Measurements from ENCODE around the gene CD274. TPM values are rescaled to one million over a fixed set of nuclear protein-coding genes. Genes with fewer than 3 reads are reported as not detected.

CD274 gene
- total RNA-seq, 1 experiment from 2014 or later = 0.42 TPM

- DNase-seq (ENCODE audit: low spot score) (peak; percentile 91), ATAC-seq (peak; percentile 97)
- peaks cover 33% of the 10 kb centered on the region for H3K36me3 Mint-ChIP-seq
- POLR2A ChIA-PET = interaction anchor here (0.6 to 2.3 kb wide), 5 partner anchors 9 to 252 kb away, joined by 3 to 9 read pairs (median 3); partner anchors contain the start of genes CD274 and RLN1
- no peaks in the 10 kb centered on the region for H3K27me3 Mint-ChIP-seq (ENCODE audit: low read depth)
- H3K4me3 Mint-ChIP-seq = peak within 1 kb of the TSS; percentile 95
- H3K4me1 Mint-ChIP-seq = peaks cover 24% of the 10 kb centered on the region
- CTCF ChIA-PET = interaction anchor here (1.0 to 2.7 kb wide), 5 partner anchors 12 to 251 kb away, joined by 3 to 19 read pairs (median 5); partner anchors contain the start of gene CD274
- peaks cover 17% of the 10 kb centered on the region for H3K9me3 Mint-ChIP-seq
- peak within 1 kb of the TSS; percentile 97 for H3K27ac Mint-ChIP-seq
- TF ChIP-seq STAT6 (CRISPR knock-in tag; conservative IDR thresholded peaks at IDR 0.05; ENCODE audit: low read depth) = no peak
- TF ChIP-seq E2F5 (CRISPR knock-in tag; IDR thresholded peaks at IDR 0.05) = peak; percentile 44; the same call in 1 of the 2 replicates
- TF ChIP-seq CREB1 (CRISPR knock-in tag; IDR thresholded peaks at IDR 0.05) = no peak
- no peak for TF ChIP-seq RORB (CRISPR knock-in tag; IDR thresholded peaks at IDR 0.05)
- no peak for TF ChIP-seq SMAD4 (CRISPR knock-in tag; IDR thresholded peaks at IDR 0.05)
- no peak for TF ChIP-seq ZNF512 (CRISPR knock-in tag; IDR thresholded peaks at IDR 0.05; ENCODE audit: borderline replicate concordance)
- no peak; the same call in 1 of the 2 replicates for TF ChIP-seq ZNF281 (CRISPR knock-in tag; IDR thresholded peaks at IDR 0.05)
- TF ChIP-seq GRHL2 (CRISPR knock-in tag; IDR thresholded peaks at IDR 0.05; ENCODE audit: insufficient replicate concordance, severe bottlenecking) = no peak
- peak; percentile 65; the same call in 1 of the 2 replicates for TF ChIP-seq NFYB (CRISPR knock-in tag; conservative IDR thresholded peaks at IDR 0.05; ENCODE audit: low read depth)
- TF ChIP-seq ELF4 (CRISPR knock-in tag; IDR thresholded peaks at IDR 0.05; ENCODE audit: low read depth) = no peak
- 0 out of 2 replicates have a peak, but pooled peaks have one; percentile 35 for TF ChIP-seq ARID4B (CRISPR knock-in tag; IDR thresholded peaks at IDR 0.05; ENCODE audit: borderline replicate concordance)
- peak; percentile 76; the same call in 1 of the 2 replicates for TF ChIP-seq NR2C2 (CRISPR knock-in tag; IDR thresholded peaks at IDR 0.05)
- peak; percentile 75 for TF ChIP-seq ESRRA (CRISPR knock-in tag; IDR thresholded peaks at IDR 0.05; ENCODE audit: borderline replicate concordance)
- no peak for TF ChIP-seq ZNF263 (CRISPR knock-in tag; IDR thresholded peaks at IDR 0.05; ENCODE audit: low read depth)
- TF ChIP-seq SP1 (CRISPR knock-in tag; conservative IDR thresholded peaks at IDR 0.05) = peak; percentile 98
- TF ChIP-seq NFATC4 (CRISPR knock-in tag; IDR thresholded peaks at IDR 0.05) = no peak
- TF ChIP-seq ZBTB43 (CRISPR knock-in tag; IDR thresholded peaks at IDR 0.05) = no peak
- no peak for TF ChIP-seq RELA (CRISPR knock-in tag; IDR thresholded peaks at IDR 0.05; ENCODE audit: borderline replicate concordance)
- no peak for TF ChIP-seq ZNF425 (CRISPR knock-in tag; conservative IDR thresholded peaks at IDR 0.05)
Measured at GRCh38 chr9:5437254-5438216, 12.8 kb upstream of the CD274 start, which contains the start of gene PLGRKT. TSS of gene PLGRKT (minus strand) at chr9:5437925. CDS start at chr9:5431977, 5,948 bp downstream.

All from WTC11 (cell line).